Neutrophil (primary cell): ENCODE results near the gene KCNQ4.

ENCODE experiments used
- H3K27ac ChIP-seq: fragments of 200-600 bp; sonication (generic); 2 replicates; pipeline ENCODE4 v1.5.1; 2016; ENCODE audit warnings: mild to moderate bottlenecking, moderate library complexity
- H3K27me3 ChIP-seq: fragments of 200-600 bp; sonication (generic); 2 replicates; pipeline ENCODE4 v1.6.0; 2016; ENCODE audit warnings: mild to moderate bottlenecking
- H3K36me3 ChIP-seq: fragments of 200-600 bp; sonication (generic); 2 replicates; pipeline ENCODE4 v1.5.1; 2017
- H3K4me1 ChIP-seq, 2 experiments: fragments of 200-600 bp in 1 of 2; sonication (generic) in 1 of 2; 1 replicate in 1 of 2; 2 replicates in 1 of 2; pipeline versions ENCODE4 v1.5.1 to v1.6.1; 2013 to 2016; ENCODE audit warnings: low read depth in 1 of 2, low read length in 1 of 2, mild to moderate bottlenecking in 1 of 2, moderate library complexity in 1 of 2; ENCODE audit not compliant: control insufficient read depth in 1 of 2, insufficient read depth in 1 of 2
- H3K4me3 ChIP-seq, 2 experiments: fragments of 200-600 bp in 1 of 2; sonication (generic) in 1 of 2; 1 replicate in 1 of 2; 2 replicates in 1 of 2; pipeline ENCODE4 v1.5.1; 2013 to 2016; ENCODE audit warnings: low read depth in 1 of 2, low read length in 1 of 2, mild to moderate bottlenecking in 1 of 2, moderate library complexity in 1 of 2
- H3K9me3 ChIP-seq: fragments of 200-600 bp; sonication (generic); 2 replicates; pipeline ENCODE4 v1.5.1; 2016
- TF ChIP-seq, protein P1 (sequence below): fragments of 200-600 bp; sonication (generic); IDR thresholded peaks from 2 replicates; pipeline ENCODE4 v1.5.1; 2016; ENCODE audit warnings: antibody characterized with exemption

The KCNQ4 gene

GRCh38 chr1:40847023-40847745 lies 63.6 kb downstream of the KCNQ4 start:
- Histone ChIP-seq H3K4me3 (no peak overlapping the region), H3K27ac (no peak overlapping the region), H3K4me1 (peaks cover 21% of the 10 kb centered on the region in 2 experiments), H3K27me3 (peaks cover 1% of the 10 kb centered on the region), H3K9me3 (no peaks in the 10 kb centered on the region), H3K36me3 (no peaks in the 10 kb centered on the region)
- TF ChIP-seq, protein P1, sequence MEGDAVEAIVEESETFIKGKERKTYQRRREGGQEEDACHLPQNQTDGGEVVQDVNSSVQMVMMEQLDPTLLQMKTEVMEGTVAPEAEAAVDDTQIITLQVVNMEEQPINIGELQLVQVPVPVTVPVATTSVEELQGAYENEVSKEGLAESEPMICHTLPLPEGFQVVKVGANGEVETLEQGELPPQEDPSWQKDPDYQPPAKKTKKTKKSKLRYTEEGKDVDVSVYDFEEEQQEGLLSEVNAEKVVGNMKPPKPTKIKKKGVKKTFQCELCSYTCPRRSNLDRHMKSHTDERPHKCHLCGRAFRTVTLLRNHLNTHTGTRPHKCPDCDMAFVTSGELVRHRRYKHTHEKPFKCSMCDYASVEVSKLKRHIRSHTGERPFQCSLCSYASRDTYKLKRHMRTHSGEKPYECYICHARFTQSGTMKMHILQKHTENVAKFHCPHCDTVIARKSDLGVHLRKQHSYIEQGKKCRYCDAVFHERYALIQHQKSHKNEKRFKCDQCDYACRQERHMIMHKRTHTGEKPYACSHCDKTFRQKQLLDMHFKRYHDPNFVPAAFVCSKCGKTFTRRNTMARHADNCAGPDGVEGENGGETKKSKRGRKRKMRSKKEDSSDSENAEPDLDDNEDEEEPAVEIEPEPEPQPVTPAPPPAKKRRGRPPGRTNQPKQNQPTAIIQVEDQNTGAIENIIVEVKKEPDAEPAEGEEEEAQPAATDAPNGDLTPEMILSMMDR, result no peak

- TF ChIP-seq, protein P1, result peak; percentile 44
- no peak overlapping the region for H3K4me3 ChIP-seq
- peaks cover 21% of the 10 kb centered on the region in 2 experiments for H3K4me1 ChIP-seq
- H3K27ac ChIP-seq, result no peak overlapping the region
- no peaks in the 10 kb centered on the region for H3K27me3 ChIP-seq
- H3K36me3 ChIP-seq, result no peaks in the 10 kb centered on the region
- no peaks in the 10 kb centered on the region for H3K9me3 ChIP-seq
Observed at GRCh38 chr1:40848530-40849189, 65.1 kb downstream of the KCNQ4 start.

- H3K27ac ChIP-seq, result peak overlapping the region; percentile 69
- no peaks in the 10 kb centered on the region for H3K9me3 ChIP-seq
- TF ChIP-seq, protein P1, result peak; percentile 93
- H3K36me3 ChIP-seq, result no peaks in the 10 kb centered on the region
- H3K4me1 ChIP-seq, result peaks cover 21% of the 10 kb centered on the region in 2 experiments
- H3K4me3 ChIP-seq, result peak overlapping the region; percentile 28 to 35
- no peaks in the 10 kb centered on the region for H3K27me3 ChIP-seq
Observed at GRCh38 chr1:40849801-40850592, 66.4 kb downstream of the KCNQ4 start.

DNA sequence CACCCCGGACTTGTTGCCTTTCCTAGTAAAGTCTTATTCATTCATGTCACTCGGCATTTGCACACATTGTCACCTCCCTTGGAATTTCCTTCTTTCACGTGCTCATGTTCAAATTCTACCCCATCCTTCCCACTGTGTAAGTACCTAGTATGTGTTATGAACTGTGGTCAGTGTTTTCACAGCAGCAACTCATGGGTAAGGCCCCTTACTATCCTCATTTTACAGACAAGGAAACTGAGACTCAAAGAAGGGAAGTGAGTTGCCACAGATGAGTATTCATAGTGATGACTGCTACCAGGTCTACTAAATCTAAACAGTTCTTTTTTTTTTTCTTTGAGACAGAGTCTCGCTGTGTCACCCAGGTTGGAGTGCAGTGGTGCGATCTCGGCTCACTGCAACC lies 68.1 kb downstream of the KCNQ4 start:
- TF ChIP-seq, protein P1, result no peak
- Histone ChIP-seq H3K4me3 (no peak overlapping the region), H3K27ac (no peak overlapping the region), H3K9me3 (no peaks in the 10 kb centered on the region), H3K4me1 (peaks cover 21% of the 10 kb centered on the region in 2 experiments), H3K27me3 (no peaks in the 10 kb centered on the region), H3K36me3 (no peaks in the 10 kb centered on the region)

DNA sequence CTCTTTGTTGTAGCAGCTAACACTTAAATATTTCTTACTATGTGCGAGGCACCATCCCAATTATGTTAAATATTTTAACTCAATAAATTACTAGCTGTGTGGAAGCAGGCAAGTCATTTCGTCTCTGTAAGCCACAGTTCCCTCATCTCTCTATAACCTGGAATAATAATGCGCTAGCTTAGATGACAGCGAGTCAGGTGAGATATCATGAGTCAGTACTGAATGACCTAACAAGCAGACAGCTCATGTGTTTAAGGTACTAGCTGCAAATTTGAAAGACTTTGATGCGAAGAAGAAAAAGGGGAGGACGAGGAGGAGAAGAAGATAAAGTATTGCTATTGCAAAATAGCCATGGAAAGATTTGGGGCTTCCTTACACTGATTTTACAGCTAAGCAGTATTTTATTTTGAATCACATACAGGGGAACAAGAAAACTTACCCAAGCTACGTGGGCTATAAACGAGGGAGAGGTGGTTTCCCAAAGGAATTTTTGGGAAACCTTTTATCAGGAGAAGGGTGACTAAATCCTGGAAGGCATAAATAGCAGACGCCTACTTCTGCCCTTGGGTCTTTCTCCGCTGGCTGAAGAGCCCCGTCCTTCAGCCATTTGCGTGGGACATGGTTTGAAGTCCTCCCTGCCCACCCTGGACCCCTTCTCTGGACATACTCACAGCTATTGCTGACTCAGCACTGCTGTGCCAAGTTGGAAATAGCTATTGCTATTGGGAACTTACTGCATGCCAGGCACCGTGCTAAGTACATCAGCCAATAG lies 69.7 kb downstream of the KCNQ4 start:
- Histone ChIP-seq H3K4me3 (no peak overlapping the region), H3K36me3 (no peaks in the 10 kb centered on the region), H3K4me1 (peaks cover 21% of the 10 kb centered on the region in 2 experiments), H3K27ac (no peak overlapping the region), H3K9me3 (no peaks in the 10 kb centered on the region), H3K27me3 (no peaks in the 10 kb centered on the region)
- TF ChIP-seq, protein P1, result no peak
